Activated CD8-positive, alpha-beta memory T cell treated with anti-CD3 and anti-CD28 coated beads for 1 hour (primary cell): ENCODE measurements around the gene ERFE.
A peak's percentile ranks its signal among the peaks of the same experiment; 100 is the strongest.
"Not testable (repeated sequence)": the region's sequence is repeated elsewhere in the genome, so short reads cannot be mapped to it uniquely, and the experiment has no call there.

Experiments
- DNase-seq, 2 donors: peaks; one replicate each; pipeline ENCODE4 v3.0.0-alpha.2; 2020; ENCODE audit warnings: low read depth in 1 of 2; ENCODE audit errors: extremely low read depth in 1 of 2

ERFE gene

DNA sequence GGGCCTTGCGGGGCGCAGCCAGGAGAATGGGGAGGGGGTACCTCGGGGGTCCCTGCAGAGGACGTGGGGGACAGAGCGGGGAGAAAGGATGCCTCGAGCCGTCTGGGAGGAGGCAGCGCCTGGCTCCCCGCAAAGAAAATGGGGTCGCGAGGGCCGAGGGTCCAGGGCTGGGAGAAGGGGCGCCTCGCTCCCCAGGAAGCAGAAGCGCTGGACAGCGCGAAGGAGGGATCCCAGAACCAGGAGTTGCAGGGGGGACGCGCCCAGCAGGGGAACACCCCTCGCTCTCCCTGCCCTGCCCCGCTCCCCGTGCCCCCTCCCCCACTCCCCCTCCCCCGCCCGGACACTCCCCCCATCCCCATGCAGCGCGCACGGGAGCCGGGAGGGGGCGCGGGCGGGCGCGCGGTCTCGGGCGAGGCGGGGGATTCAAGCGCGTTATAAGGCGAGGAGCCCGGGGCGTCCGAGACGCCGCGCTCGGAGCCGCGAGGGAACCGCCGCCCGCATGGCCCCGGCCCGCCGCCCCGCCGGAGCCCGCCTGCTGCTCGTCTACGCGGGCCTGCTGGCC, at the start of gene ERFE:
Gene ERFE, plus strand, starts transcription at position 462 of the 562 bp plus-strand sequence. Its CDS starts 38 bp downstream, at position 500.
- DNase-seq: peak in 1 of 2 donors; percentile 30

- DNase-seq: no peak
These were observed 45.2 kb upstream of the ERFE start for GRCh38 chr2:238113611-238114010.

GRCh38 chr2:238114331-238114841, 44.4 kb upstream of the ERFE start:
- DNase-seq: no peak

DNA sequence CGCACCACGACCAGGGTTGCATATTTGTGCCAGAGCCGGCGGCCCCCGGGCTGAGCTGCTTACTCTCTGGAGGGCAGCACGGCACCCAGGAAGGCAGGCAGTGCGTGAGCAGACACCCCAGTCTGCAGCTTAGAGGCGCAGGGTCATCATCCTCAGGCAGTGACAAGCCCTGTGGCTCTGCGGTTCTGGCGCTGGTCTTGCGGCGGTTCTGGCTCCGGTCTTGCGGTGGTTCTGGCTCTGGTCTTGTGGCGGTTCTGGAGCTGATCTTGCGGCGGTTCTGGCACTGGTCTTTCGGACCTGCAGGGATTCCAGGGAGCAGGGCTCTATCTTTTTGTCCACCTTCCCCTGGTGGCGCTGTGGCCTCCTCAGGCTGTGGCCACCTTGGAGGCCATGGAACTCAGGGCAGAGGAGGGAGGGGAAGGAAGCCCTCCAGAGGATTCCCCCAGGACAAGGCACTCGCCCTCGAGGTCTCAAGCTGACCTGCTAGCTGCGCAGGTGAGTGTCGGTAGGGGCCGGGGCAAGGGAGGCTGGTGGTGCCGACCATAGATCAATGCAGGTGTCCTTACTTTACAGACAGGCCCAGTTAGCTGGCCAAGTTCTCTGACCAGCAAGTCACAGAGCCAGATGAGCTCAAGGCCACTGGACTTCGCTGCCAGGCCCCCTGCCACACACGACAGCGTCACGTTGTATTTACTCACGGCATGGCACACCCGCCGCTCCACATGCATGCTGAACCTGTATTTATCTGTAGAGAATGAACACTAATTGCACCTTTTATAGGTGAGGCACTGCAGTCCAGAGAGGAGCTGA, 43.7 kb upstream of the ERFE start:
- no peak for DNase-seq

- not testable (repeated sequence) for DNase-seq
These were observed 43.1 kb upstream of the ERFE start for GRCh38 chr2:238115709-238116108.

DNA sequence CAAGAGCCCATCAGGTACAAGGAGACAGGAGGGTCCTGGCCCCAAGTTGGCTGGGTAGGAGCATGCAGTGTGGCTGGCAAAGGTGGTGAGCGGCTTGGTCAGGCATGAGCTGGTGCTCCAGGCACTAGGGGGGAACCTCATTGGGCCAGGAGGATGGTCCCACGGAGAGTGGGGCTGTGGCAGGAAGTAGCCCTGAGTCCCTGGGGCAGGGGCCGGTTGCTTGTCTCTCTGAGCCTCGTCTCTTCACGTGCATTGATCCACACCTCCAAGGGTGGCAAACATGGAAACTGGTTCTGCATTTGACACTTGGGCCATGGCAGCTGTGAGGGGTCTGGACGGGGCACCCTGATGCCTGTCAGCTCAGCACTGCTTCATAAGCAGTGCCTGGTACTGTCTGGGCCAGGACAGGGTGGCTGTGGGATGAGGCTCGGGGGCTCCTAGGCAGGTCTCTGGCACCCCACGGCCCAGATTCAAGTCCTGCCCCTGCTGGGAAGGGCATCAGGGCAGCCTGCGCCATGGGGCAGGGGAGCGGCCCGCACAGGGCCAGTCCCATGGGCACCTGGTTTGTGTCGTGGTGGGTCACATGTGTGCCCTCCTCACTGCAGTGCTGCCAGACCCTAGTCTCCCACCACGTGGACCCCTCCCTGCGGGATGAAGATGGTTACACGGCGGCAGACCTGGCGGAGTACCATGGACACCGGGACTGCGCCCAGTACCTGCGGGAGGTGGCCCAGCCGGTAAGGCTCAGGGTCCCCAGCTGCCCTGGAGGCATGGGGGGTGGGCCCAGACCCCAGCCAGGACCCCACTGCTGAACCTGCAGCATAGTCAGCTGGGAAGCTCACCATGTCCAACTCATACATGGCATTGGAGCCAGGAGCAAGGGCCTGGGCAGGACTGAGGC, 42.2 kb upstream of the ERFE start:
- no peak for DNase-seq

- no peak for DNase-seq
These were observed 41.3 kb upstream of the ERFE start for GRCh38 chr2:238117199-238118154.

DNA sequence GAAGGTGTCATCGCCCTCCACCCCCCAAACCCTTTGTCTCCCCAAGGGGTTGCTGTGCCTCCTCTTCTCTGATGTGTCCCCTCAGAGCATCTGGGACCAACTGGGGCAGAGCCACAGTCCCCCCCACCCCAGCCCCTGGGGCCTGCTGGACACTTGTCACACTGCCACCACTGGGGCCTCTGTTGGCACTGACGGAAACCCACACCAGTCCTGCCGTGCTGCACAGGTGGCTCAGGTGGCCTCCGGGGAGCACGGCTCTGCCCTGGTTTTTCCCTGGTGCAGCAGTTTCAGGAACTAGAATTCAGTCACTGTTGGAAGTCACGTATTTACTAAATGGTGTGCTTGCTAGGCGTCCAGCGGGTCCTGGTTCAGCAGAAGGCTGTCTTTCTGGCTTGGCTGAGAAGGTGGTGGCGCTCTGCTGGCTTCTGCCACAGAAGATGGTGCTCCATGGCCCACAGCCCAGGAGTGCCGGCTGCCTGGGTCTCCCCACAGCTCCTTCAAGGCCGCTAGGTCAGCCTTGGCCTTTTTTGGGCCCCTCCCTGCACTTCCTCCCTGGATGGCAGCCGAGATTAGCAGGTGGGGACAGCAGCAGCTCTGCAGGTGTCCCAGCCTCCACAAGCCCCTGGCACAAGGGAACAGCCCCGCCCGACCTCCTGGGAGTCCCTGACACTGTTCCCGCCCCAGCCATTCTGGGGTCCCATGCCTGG, 38.9 kb upstream of the ERFE start:
- DNase-seq: no peak

- DNase-seq: no peak
These were observed 38.1 kb upstream of the ERFE start for GRCh38 chr2:238120463-238121298.

DNA sequence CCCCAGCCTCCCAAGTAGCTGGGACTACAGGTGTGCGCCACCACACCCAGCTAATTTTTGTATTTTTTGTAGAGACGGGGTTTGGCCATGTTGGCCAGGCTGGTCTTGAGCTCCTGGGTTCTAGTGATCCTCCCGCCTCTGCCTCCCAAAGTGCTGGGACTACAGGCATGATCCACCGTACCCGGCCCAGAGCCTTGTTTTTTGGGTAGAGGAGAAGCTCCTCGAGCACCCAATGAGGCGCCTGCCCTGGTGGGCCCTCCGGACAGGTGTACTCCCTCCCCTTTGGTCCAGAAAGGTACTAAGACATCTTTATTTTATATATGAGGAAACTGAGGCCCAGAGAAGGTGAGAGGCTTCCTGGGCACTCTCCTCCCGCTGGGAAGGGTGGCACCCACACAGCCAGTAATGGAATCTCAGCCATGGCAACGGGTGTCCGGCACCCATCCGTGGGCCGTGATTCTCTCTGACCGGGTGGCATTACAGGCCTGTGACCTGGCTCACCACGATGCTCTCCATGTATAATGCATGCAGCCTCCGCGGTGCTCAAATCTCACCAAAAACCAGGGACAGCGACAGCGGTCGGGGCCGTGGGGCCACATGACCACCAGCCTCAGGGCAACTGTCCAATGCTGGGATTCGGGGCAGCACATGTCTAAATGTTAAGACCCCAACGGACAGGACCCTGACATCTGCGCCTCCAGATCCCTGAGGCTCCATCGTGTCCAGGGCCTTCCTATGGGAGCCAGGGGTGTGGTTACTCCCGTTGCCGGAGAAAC, 37.1 kb upstream of the ERFE start:
- no peak for DNase-seq

GRCh38 chr2:238122287-238123217, 36.2 kb upstream of the ERFE start:
- DNase-seq: no peak

DNA sequence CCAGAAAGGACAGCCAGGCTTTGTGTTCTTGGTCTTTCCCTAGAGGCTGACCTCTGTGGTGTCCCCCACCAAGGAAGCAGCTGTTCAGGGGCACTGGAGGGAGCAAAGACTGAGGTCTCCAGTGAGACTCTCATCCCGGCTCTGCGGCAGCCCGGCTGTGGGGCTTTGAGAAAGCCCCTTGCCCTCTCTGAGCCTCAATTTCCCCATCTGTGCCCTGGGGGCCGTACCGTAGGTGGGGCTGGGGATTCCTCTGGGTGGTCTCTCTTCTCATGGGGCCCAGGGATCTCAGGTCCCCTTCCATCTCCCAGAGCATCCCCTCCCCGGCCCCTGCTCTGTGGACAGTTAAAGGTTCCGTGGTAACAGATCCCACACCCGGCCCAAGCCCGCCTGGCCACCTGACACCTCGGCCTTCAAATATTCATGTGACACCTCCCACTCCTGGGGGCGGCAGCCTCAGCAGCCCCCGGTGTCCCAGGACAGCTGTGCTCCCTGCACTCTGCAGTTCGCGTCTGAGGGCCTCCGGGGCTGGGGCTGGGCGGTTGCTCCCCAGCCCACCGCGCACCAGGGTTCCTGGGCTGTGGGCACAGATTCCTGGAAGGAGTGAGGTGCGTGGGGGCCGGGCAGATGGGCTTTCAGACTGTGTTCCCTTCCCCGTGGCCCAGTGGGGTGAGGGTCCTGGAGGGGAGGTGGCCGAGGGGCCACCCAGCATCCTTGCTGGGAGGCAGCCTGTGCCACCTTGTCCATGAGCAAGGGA, 35.4 kb upstream of the ERFE start:
- no peak for DNase-seq

DNA sequence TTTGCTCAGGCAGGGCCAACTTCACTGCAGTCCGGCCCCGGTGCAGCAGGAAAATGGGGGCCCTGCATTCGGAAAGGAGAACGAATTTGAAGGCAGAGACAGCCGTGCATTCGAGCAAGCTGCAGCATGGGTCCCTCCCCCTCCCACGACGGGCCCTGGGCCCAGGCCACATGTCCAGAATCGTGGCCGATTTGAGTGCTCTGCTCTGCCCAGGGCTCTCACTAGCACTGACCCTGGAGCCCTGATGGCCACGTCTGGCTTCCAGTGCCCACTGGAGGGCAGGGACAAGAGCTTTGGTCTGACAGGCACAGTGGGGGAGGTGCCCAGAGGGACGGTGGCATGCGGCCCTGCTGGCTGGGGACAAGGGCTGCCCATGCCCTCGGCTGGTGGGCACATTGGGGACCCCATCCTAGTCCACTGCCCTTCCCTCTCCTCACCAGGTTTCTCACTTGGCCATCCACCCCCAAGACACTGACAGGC, 34.7 kb upstream of the ERFE start:
- no peak for DNase-seq

GRCh38 chr2:238124488-238125126, 34.2 kb upstream of the ERFE start:
- DNase-seq: no peak

GRCh38 chr2:238125127-238125885, 33.5 kb upstream of the ERFE start:
- DNase-seq: no peak
